Esophagus (tissue), 2 donors: ENCODE results near the gene ELANE. TPM values are rescaled to one million over a fixed set of nuclear protein-coding genes. Genes with fewer than 3 reads are reported as not detected.

ENCODE experiments used
- H3K27ac ChIP-seq, 2 donors: one replicate each; pipeline ENCODE4 v1.5.1; 2013; ENCODE audit warnings: low read depth in 2 of 2, mild to moderate bottlenecking in 2 of 2, inconsistent platforms in 1 of 2, low read length in 1 of 2, moderate library complexity in 1 of 2
- H3K27me3 ChIP-seq, 2 donors: one replicate each; pipeline ENCODE4 v1.6.1; 2013; ENCODE audit warnings: low read length in 2 of 2, control low read depth in 1 of 2, mild to moderate bottlenecking in 1 of 2; ENCODE audit not compliant: insufficient read depth in 2 of 2, control insufficient read depth in 1 of 2
- H3K36me3 ChIP-seq, 2 donors: one replicate each; pipeline ENCODE4 v1.6.1; 2013; ENCODE audit warnings: low read length in 1 of 2; ENCODE audit not compliant: control insufficient read depth in 2 of 2, insufficient read depth in 2 of 2
- H3K4me1 ChIP-seq, 2 donors: one replicate each; pipeline ENCODE4 v1.6.1; 2013; ENCODE audit warnings: low read length in 1 of 2; ENCODE audit not compliant: control insufficient read depth in 2 of 2, insufficient read depth in 2 of 2
- H3K4me3 ChIP-seq, 2 donors: one replicate each; pipeline ENCODE4 v1.5.1; 2013; ENCODE audit warnings: low read length in 2 of 2, mild to moderate bottlenecking in 2 of 2, low read depth in 1 of 2, moderate library complexity in 1 of 2
- H3K9me3 ChIP-seq, 2 donors: one replicate each; pipeline ENCODE4 v1.6.1; 2013; ENCODE audit warnings: mild to moderate bottlenecking in 2 of 2, low read depth in 1 of 2, low read length in 1 of 2, moderate library complexity in 1 of 2; ENCODE audit not compliant: control insufficient read depth in 2 of 2, insufficient read depth in 1 of 2
- WGBS, 2 donors: extraction: QIAGEN DNeasy Blood & Tissue Kit; methylation state at CpG; one replicate each; pipeline ENCODE4 v1.1.7; 2013; 5-methylcytosine and 5-hydroxymethylcytosine counted together
- polyA plus RNA-seq, 2 donors: library from polyadenylated mRNA; stranded (reverse); fragments of 200-250 nt; gene quantifications; one replicate each; pipeline ENCODE4 v1.2.3, GENCODE V29; 2013
- donor health status: healthy with polysubstance abuse.
- donor health status: Bipolar disorder and iron deficiency.

The ELANE gene
- polyA plus RNA-seq, 2 donors: 0.24 to 0.68 TPM

DNA sequence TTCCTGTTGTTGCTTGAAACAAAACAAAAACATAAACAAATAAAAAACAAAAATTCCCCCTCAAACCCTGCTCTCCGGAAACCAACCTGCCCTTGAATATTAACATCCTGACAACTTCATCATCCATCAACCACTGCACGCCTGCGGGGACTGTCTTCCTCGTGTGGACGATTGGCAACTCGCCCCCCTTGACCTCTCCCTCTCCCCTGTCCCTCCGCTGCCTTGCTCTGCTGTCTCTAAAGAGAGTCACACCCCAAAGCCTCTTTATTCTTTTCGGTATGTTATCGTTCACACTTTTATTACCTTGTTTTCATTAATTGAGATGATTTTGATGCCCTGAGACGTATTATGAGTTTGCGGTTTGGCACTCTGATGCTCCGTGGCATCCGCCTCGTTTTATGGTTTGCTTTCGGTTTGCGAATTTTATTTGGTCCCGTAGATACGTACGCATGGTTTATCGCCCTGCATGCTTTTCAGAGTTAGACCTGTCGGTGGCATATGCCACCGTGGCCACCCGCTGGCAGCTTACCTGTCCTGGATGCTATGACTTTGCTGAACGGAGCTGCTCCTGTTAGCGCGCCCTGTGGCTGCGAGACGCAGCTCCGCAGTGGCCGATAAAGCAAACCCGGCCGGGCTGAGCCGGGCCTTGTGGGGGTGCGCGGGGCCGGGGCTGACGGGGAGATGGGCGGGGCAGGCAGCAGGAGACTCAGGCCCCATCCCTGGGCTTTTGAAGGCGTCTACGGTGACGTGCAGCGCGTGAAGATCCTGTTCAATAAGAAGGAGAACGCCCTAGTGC is 44.3 kb upstream of the ELANE start:
- no peak overlapping the region for H3K4me3 ChIP-seq
- H3K27me3 ChIP-seq: no peaks in the 10 kb centered on the region
- no peak overlapping the region for H3K27ac ChIP-seq
- H3K36me3 ChIP-seq: peaks cover 22 to 77% of the 10 kb centered on the region in 2 donors
- H3K9me3 ChIP-seq: no peaks in the 10 kb centered on the region
- 90% methylated on average over 44 of the region's 44 CpGs for WGBS, 2 donors
- H3K4me1 ChIP-seq: peaks cover 0 to 9% of the 10 kb centered on the region in 2 donors

DNA sequence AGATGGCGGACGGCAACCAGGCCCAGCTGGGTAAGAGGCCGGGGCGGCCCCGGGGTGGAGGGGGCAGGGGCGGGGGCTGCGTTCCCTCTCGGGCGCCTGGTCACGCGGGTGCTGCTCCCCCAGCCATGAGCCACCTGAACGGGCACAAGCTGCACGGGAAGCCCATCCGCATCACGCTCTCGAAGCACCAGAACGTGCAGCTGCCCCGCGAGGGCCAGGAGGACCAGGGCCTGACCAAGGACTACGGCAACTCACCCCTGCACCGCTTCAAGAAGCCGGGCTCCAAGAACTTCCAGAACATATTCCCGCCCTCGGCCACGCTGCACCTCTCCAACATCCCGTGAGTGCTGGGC is 43.7 kb upstream of the ELANE start:
- peaks cover 21 to 79% of the 10 kb centered on the region in 2 donors for H3K36me3 ChIP-seq
- 90 to 93% methylated on average over 21 to 26 of the region's 26 CpGs for WGBS, 2 donors

DNA sequence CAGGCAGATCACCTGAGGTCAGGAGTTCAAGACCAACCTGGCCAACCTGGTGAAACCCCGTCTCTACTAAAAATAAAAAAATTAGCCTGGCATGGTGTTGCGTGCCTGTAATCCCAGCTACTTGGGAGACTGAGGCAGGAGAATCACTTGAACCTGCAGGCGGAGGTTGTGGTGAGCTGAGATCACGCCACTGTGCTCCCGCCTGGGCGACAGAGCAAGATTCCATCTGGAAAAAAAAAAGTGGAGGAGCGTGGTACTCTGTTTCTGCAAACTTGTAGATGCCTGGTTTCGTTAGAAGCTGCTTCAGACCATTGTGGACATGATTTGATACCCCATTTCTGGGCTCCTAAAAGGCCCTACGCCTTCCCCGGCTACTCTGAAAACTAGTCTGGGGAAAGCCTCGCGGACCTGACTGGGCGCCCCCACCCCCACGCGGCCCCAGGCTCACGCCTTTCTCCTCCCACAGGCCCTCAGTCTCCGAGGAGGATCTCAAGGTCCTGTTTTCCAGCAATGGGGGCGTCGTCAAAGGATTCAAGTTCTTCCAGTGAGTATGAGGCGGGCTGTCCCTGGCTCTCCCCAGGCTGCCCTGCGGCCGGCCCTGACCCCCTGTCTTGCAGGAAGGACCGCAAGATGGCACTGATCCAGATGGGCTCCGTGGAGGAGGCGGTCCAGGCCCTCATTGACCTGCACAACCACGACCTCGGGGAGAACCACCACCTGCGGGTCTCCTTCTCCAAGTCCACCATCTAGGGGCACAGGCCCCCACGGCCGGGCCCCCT is 41.8 kb upstream of the ELANE start:
- H3K4me3 ChIP-seq: no peak overlapping the region
- H3K4me1 ChIP-seq: peaks cover 0 to 4% of the 10 kb centered on the region in 2 donors
- no peak overlapping the region for H3K27ac ChIP-seq
- H3K27me3 ChIP-seq: no peaks in the 10 kb centered on the region
- peaks cover 6 to 65% of the 10 kb centered on the region in 2 donors for H3K36me3 ChIP-seq
- WGBS, 2 donors: 83% methylated on average over 30 of the region's 30 CpGs
- peaks cover 0 to 2% of the 10 kb centered on the region in 2 donors for H3K9me3 ChIP-seq

More for the DNA sequence above, 43.7 kb upstream of the ELANE start:
- H3K4me3 ChIP-seq: no peak overlapping the region
- H3K4me1 ChIP-seq: peaks cover 0 to 4% of the 10 kb centered on the region in 2 donors
- H3K27ac ChIP-seq: no peak overlapping the region
- H3K9me3 ChIP-seq: no peaks in the 10 kb centered on the region
- no peaks in the 10 kb centered on the region for H3K27me3 ChIP-seq

DNA sequence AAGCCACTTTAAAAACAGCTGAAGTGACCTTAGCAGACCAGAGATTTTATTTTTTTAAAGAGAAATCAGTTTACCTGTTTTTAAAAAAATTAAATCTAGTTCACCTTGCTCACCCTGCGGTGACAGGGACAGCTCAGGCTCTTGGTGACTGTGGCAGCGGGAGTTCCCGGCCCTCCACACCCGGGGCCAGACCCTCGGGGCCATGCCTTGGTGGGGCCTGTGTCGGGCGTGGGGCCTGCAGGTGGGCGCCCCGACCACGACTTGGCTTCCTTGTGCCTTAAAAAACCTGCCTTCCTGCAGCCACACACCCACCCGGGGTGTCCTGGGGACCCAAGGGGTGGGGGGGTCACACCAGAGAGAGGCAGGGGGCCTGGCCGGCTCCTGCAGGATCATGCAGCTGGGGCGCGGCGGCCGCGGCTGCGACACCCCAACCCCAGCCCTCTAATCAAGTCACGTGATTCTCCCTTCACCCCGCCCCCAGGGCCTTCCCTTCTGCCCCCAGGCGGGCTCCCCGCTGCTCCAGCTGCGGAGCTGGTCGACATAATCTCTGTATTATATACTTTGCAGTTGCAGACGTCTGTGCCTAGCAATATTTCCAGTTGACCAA is 41.1 kb upstream of the ELANE start:
- Histone ChIP-seq H3K4me1 (no peaks in the 10 kb centered on the region), H3K36me3 (peaks cover 3 to 58% of the 10 kb centered on the region in 2 donors)
- WGBS, 2 donors: 81 to 86% methylated on average over 25 of the region's 25 CpGs

DNA sequence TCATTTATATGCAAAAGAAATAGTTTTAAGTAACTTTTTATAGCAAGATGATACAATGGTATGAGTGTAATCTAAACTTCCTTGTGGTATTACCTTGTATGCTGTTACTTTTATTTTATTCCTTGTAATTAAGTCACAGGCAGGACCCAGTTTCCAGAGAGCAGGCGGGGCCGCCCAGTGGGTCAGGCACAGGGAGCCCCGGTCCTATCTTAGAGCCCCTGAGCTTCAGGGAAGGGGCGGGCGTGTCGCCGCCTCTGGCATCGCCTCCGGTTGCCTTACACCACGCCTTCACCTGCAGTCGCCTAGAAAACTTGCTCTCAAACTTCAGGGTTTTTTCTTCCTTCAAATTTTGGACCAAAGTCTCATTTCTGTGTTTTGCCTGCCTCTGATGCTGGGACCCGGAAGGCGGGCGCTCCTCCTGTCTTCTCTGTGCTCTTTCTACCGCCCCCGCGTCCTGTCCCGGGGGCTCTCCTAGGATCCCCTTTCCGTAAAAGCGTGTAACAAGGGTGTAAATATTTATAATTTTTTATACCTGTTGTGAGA is 40.5 kb upstream of the ELANE start:
- Histone ChIP-seq H3K4me3 (no peak overlapping the region), H3K27me3 (no peaks in the 10 kb centered on the region), H3K9me3 (peaks cover 0 to 2% of the 10 kb centered on the region in 2 donors), H3K4me1 (no peaks in the 10 kb centered on the region), H3K36me3 (peaks cover 3 to 52% of the 10 kb centered on the region in 2 donors), H3K27ac (no peak overlapping the region)
- WGBS, 2 donors: 90% methylated on average over 20 of the region's 20 CpGs

More for the DNA sequence above, 41.1 kb upstream of the ELANE start:
- no peaks in the 10 kb centered on the region for H3K27me3 ChIP-seq
- H3K9me3 ChIP-seq: peaks cover 0 to 2% of the 10 kb centered on the region in 2 donors
- H3K4me3 ChIP-seq: no peak overlapping the region
- H3K27ac ChIP-seq: no peak overlapping the region

DNA sequence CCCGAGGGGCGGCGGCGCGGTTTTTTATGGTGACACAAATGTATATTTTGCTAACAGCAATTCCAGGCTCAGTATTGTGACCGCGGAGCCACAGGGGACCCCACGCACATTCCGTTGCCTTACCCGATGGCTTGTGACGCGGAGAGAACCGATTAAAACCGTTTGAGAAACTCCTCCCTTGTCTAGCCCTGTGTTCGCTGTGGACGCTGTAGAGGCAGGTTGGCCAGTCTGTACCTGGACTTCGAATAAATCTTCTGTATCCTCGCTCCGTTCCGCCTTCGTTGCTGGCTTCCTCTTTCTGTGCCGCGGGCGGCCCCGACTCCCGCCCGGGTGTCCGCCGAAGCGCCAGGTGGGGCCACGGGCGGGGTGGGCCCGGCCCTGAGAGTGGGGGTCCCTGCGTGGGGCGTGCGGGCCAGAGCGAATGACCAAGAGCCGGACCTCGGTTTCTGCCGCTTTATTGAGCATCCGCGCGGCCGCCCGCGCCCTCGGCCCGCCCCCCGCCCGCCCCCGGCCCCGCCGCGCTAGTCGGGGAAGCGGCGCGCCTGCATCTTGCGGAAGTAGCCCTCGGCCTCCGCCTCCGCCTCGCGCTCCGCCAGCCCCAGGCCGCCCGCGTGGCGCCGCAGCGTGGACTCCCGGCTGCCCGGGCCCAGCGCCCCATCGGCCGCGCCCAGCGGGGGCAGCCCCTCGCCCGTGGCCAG is 39.9 kb upstream of the ELANE start:
- Histone ChIP-seq H3K4me3 (no peak overlapping the region), H3K9me3 (peaks cover 0 to 2% of the 10 kb centered on the region in 2 donors), H3K4me1 (no peaks in the 10 kb centered on the region), H3K36me3 (peaks cover 3 to 45% of the 10 kb centered on the region in 2 donors), H3K27me3 (no peaks in the 10 kb centered on the region), H3K27ac (no peak overlapping the region)
- 91 to 92% methylated on average over 74 to 80 of the region's 80 CpGs for WGBS, 2 donors

DNA sequence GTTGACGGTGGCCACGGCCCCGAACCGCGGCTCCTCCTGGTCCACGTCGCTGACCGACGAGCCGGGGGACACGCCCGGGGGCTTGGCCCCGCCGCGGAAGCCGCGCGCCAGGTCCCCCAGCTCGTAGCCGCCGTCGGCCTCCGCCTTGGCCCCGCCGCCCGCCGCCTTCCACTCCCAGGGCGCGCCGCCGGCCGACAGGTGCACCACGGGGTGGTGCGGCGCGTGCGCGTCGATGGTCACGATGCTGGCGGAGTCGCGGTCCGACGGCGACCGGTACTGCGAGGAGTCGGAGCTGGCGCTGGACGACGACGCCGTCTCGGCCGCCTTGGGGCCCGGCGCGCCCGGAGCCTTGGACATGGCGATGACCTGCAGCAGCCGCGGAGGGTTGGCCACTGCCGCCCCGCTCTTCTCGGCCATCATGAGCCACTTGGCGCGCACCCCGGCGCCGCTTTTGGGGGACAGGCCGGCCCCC is 39.3 kb upstream of the ELANE start:
- Histone ChIP-seq H3K36me3 (peaks cover 3 to 41% of the 10 kb centered on the region in 2 donors), H3K9me3 (peaks cover 0 to 2% of the 10 kb centered on the region in 2 donors), H3K27ac (no peak overlapping the region), H3K4me3 (no peak overlapping the region), H3K27me3 (no peaks in the 10 kb centered on the region), H3K4me1 (no peaks in the 10 kb centered on the region)
- WGBS, 2 donors: 95% methylated on average over 67 to 72 of the region's 72 CpGs

DNA sequence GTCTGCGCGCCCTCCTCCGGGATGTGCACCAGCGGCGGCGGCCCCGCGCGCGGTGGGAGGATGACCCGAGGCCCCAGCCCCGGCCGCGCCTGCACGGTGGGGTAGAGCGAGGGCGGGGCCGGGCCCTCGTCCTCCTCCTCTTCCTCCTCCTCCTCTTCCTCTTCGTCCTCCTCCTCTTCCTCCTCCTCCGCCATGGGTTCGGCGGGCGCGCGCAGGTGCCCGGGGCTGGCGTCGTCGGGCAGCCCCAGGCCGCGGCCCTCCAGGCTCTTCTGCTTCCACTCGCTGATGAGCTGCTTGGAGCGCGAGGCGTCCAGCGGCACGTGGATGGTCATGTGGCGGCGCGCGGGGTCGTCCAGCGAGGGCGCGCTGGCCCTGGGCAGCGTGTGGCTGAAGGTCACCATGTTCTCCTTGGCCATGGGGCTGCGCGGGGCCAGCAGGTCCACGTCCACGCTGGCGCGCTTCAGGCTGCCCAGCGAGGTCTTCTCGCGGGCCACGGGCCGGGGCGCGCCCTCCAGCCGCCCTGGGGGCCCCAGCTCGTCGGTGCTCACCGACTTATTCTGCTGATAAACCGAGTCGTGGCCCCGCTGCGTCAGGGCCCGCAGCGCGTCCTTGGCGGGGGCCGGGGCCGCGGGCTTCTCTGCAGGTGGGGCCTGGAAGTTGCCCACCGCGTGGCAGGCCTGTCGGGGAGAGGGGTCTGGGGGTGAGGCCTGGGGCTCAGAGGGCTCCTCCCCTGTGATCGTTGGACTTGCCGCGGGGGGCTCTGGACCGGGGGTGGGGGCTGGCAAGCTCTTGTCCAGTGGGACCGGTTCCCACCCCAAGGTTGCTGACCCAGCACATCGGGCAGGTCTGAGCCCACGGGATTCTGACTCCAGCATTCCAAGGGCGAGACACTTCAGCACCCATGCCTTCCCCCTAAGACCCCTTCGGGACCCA is 38.6 kb upstream of the ELANE start:
- Histone ChIP-seq H3K9me3 (peaks cover 0 to 2% of the 10 kb centered on the region in 2 donors), H3K27ac (no peak overlapping the region), H3K36me3 (peaks cover 3 to 37% of the 10 kb centered on the region in 2 donors), H3K4me1 (no peaks in the 10 kb centered on the region), H3K27me3 (no peaks in the 10 kb centered on the region), H3K4me3 (no peak overlapping the region)
- 90% methylated on average over 76 to 87 of the region's 87 CpGs for WGBS, 2 donors
